H1 (cell line): ENCODE results near the gene LYL1. TPM values are rescaled to one million over a fixed set of nuclear protein-coding genes. Genes with fewer than 3 reads are reported as not detected.

ENCODE experiments used
- polyA plus RNA-seq, 7 experiments: library from polyadenylated mRNA; depleted of rRNA in 3 of 7; stranded (reverse) in 5 of 7; unstranded in 2 of 7; fragments of >200 nt in 5 of 7; fragments of 200-250 nt in 2 of 7; gene quantifications; 1 replicate in 5 of 7; 2 replicates in 1 of 7; 4 replicates in 1 of 7; pipeline versions ENCODE4 v1.2.1 to v1.2.3, GENCODE V29; 2011 to 2013; ENCODE audit warnings: missing spikeins in 2 of 7, mixed read lengths in 2 of 7
- total RNA-seq: library from RNA; stranded (reverse); fragmentation: NEBNext Ultra II Directional; extraction: Animal tissue kit (Norgen Biotek cat#: 25700); gene quantifications from 2 replicates; pipeline ENCODE4 v1.2.1, GENCODE V29; 2021

LYL1 gene
- total and polyA plus RNA-seq, 2 of the 8 experiments (the other 6 are each of a cell fraction or from before 2014, with no cell fraction given) = 0.58 to 0.76 TPM

Other genes with a start within 250 kb of the LYL1 start
- gene DNASE2, start 221.4 kb downstream of the LYL1 start, total RNA-seq = 32.9 and 33.2 TPM in 2 replicates
- 48.2 and 58.2 TPM in 2 replicates for gene DNASE2, start 221.4 kb downstream of the LYL1 start, polyA plus RNA-seq (2011; rRNA removed)
- gene KLF1, start 215.7 kb downstream of the LYL1 start, total RNA-seq = 0.59 and 0.84 TPM in 2 replicates
- 0.91 and 1.0 TPM in 2 replicates for gene KLF1, start 215.7 kb downstream of the LYL1 start, polyA plus RNA-seq (2011; rRNA removed)
- gene GCDH, start 211.7 kb downstream of the LYL1 start, total RNA-seq = 63.8 and 67.3 TPM in 2 replicates
- 89.4 and 134 TPM in 2 replicates for gene GCDH, start 211.7 kb downstream of the LYL1 start, polyA plus RNA-seq (2011; rRNA removed)
- gene SYCE2, start 183.6 kb downstream of the LYL1 start, total RNA-seq = 0.46 and 0.97 TPM in 2 replicates
- 0.69 and 0.71 TPM in 2 replicates for gene SYCE2, start 183.6 kb downstream of the LYL1 start, polyA plus RNA-seq (2011; rRNA removed)
- gene FARSA, start 169.1 kb downstream of the LYL1 start, total RNA-seq = 103 and 108 TPM in 2 replicates
- gene FARSA, start 169.1 kb downstream of the LYL1 start, polyA plus RNA-seq (2011; rRNA removed) = 61.0 and 100 TPM in 2 replicates
- gene CALR, start 164.2 kb downstream of the LYL1 start, total RNA-seq = 1,155 and 1,177 TPM in 2 replicates
- gene CALR, start 164.2 kb downstream of the LYL1 start, polyA plus RNA-seq (2011; rRNA removed) = 418 and 591 TPM in 2 replicates
- 73.3 and 76.1 TPM in 2 replicates for gene RAD23A, start 157.0 kb downstream of the LYL1 start, total RNA-seq
- 40.0 and 80.1 TPM in 2 replicates for gene RAD23A, start 157.0 kb downstream of the LYL1 start, polyA plus RNA-seq (2011; rRNA removed)
- gene GADD45GIP1, start 145.6 kb downstream of the LYL1 start, total RNA-seq = 42.2 and 45.5 TPM in 2 replicates
- 42.6 and 58.5 TPM in 2 replicates for gene GADD45GIP1, start 145.6 kb downstream of the LYL1 start, polyA plus RNA-seq (2011; rRNA removed)
- 0.17 and 0.25 TPM in 2 replicates for gene DAND5, start 133.3 kb downstream of the LYL1 start, total RNA-seq
- gene DAND5, start 133.3 kb downstream of the LYL1 start, polyA plus RNA-seq (2011; rRNA removed) = 0.13 and 0.14 TPM in 2 replicates
- 0.20 and 0.27 TPM in 2 replicates for gene NFIX, start 107.4 kb downstream of the LYL1 start, total RNA-seq
- gene NFIX, start 107.4 kb downstream of the LYL1 start, polyA plus RNA-seq (2011; rRNA removed) = 0.03 and 0.08 TPM in 2 replicates
- 96.6 and 99.3 TPM in 2 replicates for gene TRMT1, start 13.9 kb upstream of the LYL1 start, total RNA-seq
- gene TRMT1, start 13.9 kb upstream of the LYL1 start, polyA plus RNA-seq (2011; rRNA removed) = 77.4 and 118 TPM in 2 replicates
- 226 and 234 TPM in 2 replicates for gene NACC1, start 15.4 kb upstream of the LYL1 start, total RNA-seq
- gene NACC1, start 15.4 kb upstream of the LYL1 start, polyA plus RNA-seq (2011; rRNA removed) = 301 and 541 TPM in 2 replicates
- gene STX10, start 47.5 kb upstream of the LYL1 start, total RNA-seq = 50.8 and 53.0 TPM in 2 replicates
- gene STX10, start 47.5 kb upstream of the LYL1 start, polyA plus RNA-seq (2011; rRNA removed) = 80.1 and 86.8 TPM in 2 replicates
- gene IER2, start 47.6 kb upstream of the LYL1 start, total RNA-seq = 137 and 138 TPM in 2 replicates
- gene IER2, start 47.6 kb upstream of the LYL1 start, polyA plus RNA-seq (2011; rRNA removed) = 84.5 and 151 TPM in 2 replicates